GM23338 (cell line): Measurements from ENCODE around the gene PPFIA4. TPM values are rescaled to one million over a fixed set of nuclear protein-coding genes. Genes with fewer than 3 reads are reported as not detected.

Experiments used
- ATAC-seq: fragments of 200-7000 bp; cut with Tn5 transposase; 3 replicates; pipeline ENCODE4 v1.9.1; 2020
- DNase-seq: peaks from one replicate; pipeline ENCODE4 v3.0.0-alpha.2; 2015; ENCODE audit warnings: low spot score
- H2AFZ ChIP-seq: fragments of 200-600 bp; sonication (generic); 2 replicates; pipeline ENCODE4 v1.8.0; 2016; ENCODE audit warnings: antibody characterized with exemption, mild to moderate bottlenecking, moderate library complexity
- H3F3A ChIP-seq: fragments of 200-600 bp; sonication (generic); replicated peaks from 2 replicates; pipeline ENCODE4 v1.8.0; 2017; ENCODE audit warnings: antibody characterized with exemption, mixed run types, low read depth
- H3K27ac ChIP-seq: fragments of 200-600 bp; sonication (generic); 2 replicates; pipeline ENCODE4 v1.6.1; 2016; ENCODE audit warnings: low read depth
- H3K27me3 ChIP-seq: fragments of 200-600 bp; sonication (generic); 2 replicates; pipeline ENCODE4 v1.8.0; 2016; ENCODE audit warnings: mild to moderate bottlenecking, mixed run types, moderate library complexity; ENCODE audit not compliant: insufficient read depth
- H3K36me3 ChIP-seq: fragments of 200-600 bp; sonication (generic); 2 replicates; pipeline ENCODE4 v1.8.0; 2016; ENCODE audit warnings: mild to moderate bottlenecking; ENCODE audit not compliant: insufficient read depth
- H3K4me1 ChIP-seq: fragments of 200-600 bp; sonication (generic); 2 replicates; pipeline ENCODE4 v1.8.0; 2016; ENCODE audit warnings: mild to moderate bottlenecking, moderate library complexity; ENCODE audit not compliant: insufficient read depth
- H3K4me2 ChIP-seq: fragments of 200-600 bp; sonication (generic); 2 replicates; pipeline ENCODE4 v1.7.1; 2017; ENCODE audit warnings: mixed run types
- H3K4me3 ChIP-seq: fragments of 200-600 bp; sonication (generic); 2 replicates; pipeline ENCODE4 v1.6.1; 2016; ENCODE audit warnings: mixed run types
- H3K79me2 ChIP-seq: fragments of 200-600 bp; sonication (generic); replicated peaks from 2 replicates; pipeline ENCODE4 v1.8.0; 2017; ENCODE audit warnings: mild to moderate bottlenecking; ENCODE audit not compliant: insufficient read depth
- H3K9me2 ChIP-seq: fragments of 200-600 bp; sonication (generic); 2 replicates; pipeline ENCODE4 v1.8.0; 2017; ENCODE audit not compliant: insufficient read depth
- H4K20me1 ChIP-seq: fragments of 200-600 bp; sonication (generic); replicated peaks from 2 replicates; pipeline ENCODE4 v1.8.0; 2017; ENCODE audit warnings: mild to moderate bottlenecking; ENCODE audit not compliant: insufficient read depth
- H3K27ac Mint-ChIP-seq: 2 replicates; pipeline ENCODE4 v1.8.0; 2020; ENCODE audit warnings: inconsistent platforms, mild to moderate bottlenecking, moderate library complexity, mixed read lengths
- H3K27me3 Mint-ChIP-seq: 3 replicates; pipeline ENCODE4 v1.8.0; 2022; ENCODE audit warnings: low read depth, mild to moderate bottlenecking, moderate library complexity, mixed read lengths, inconsistent platforms; ENCODE audit not compliant: insufficient read depth, poor library complexity
- H3K36me3 Mint-ChIP-seq: 3 replicates; pipeline ENCODE4 v1.8.0; 2021; ENCODE audit warnings: low read depth, mild to moderate bottlenecking, inconsistent platforms, moderate library complexity, mixed read lengths
- H3K4me1 Mint-ChIP-seq: 3 replicates; pipeline ENCODE4 v1.8.0; 2020; ENCODE audit warnings: mild to moderate bottlenecking, inconsistent platforms, mixed read lengths
- H3K4me3 Mint-ChIP-seq: 3 replicates; pipeline ENCODE4 v1.8.0; 2021; ENCODE audit warnings: moderate library complexity, mild to moderate bottlenecking, inconsistent platforms, mixed read lengths
- H3K9me3 Mint-ChIP-seq: 3 replicates; pipeline ENCODE4 v1.8.0; 2020; ENCODE audit warnings: moderate library complexity, mild to moderate bottlenecking, inconsistent platforms, mixed read lengths
- EZH2 ChIP-seq: fragments of 200-600 bp; sonication (generic); IDR thresholded peaks from one replicate; pipeline ENCODE4 v1.8.0; 2017; ENCODE audit warnings: antibody characterized with exemption, mild to moderate bottlenecking, low read depth; ENCODE audit not compliant: unreplicated experiment
- JUNB ChIP-seq: IDR thresholded peaks from one replicate; pipeline ENCODE4 v1.6.1; 2016; ENCODE audit warnings: antibody characterized with exemption; ENCODE audit not compliant: unreplicated experiment
- NANOG ChIP-seq: IDR thresholded peaks from 2 replicates; pipeline ENCODE4 v1.6.1; 2016; ENCODE audit warnings: antibody characterized with exemption, borderline replicate concordance
- STAT1 ChIP-seq: IDR thresholded peaks from one replicate; pipeline ENCODE4 v1.6.1; 2016; ENCODE audit warnings: antibody characterized with exemption; ENCODE audit not compliant: unreplicated experiment
- ZNF331 ChIP-seq: fragments of 250-450 bp; sonication (Bioruptor Pico); IDR thresholded peaks from 2 replicates; pipeline ENCODE4 v1.5.0; 2020; ENCODE audit warnings: low read depth, mild to moderate bottlenecking, moderate library complexity
- polyA plus RNA-seq: library from polyadenylated mRNA; unstranded; fragments of >200 nt; fragmentation: Nextera tagmentation; extraction: Ambion mirVana; gene quantifications from 2 replicates; pipeline ENCODE4 v1.2.1, GENCODE V29; 2016
- total RNA-seq: library from RNA; depleted of rRNA; stranded (reverse); fragments of >200 nt; shearing (Covaris generic); gene quantifications from 2 replicates; pipeline ENCODE4 v1.2.3, GENCODE V29; 2014
- TF ChIP-seq, protein P1 (sequence below): fragments of 250-450 bp; sonication (Bioruptor Pico); IDR thresholded peaks from 2 replicates; pipeline ENCODE4 v1.5.0; 2020; ENCODE audit warnings: mild to moderate bottlenecking, moderate library complexity
- TF ChIP-seq, protein P2 (sequence below): IDR thresholded peaks from one replicate; pipeline ENCODE4 v1.6.1; 2018; ENCODE audit warnings: antibody characterized with exemption; ENCODE audit not compliant: unreplicated experiment
- TF ChIP-seq, protein P3 (sequence below): IDR thresholded peaks from 2 replicates; pipeline ENCODE4 v1.6.1; 2016; ENCODE audit warnings: antibody characterized with exemption
- TF ChIP-seq, protein P4 (sequence below), 2 experiments: fragments of 200-600 bp in 1 of 2; sonication (generic) in 1 of 2; conservative IDR thresholded peaks; 2 replicates each; pipeline versions ENCODE4 v1.5.1 to v1.6.1; 2016 to 2017; ENCODE audit warnings: antibody characterized with exemption in 2 of 2, low read depth in 2 of 2, mild to moderate bottlenecking in 2 of 2, moderate library complexity in 1 of 2

PPFIA4 gene
- total and polyA plus RNA-seq, 2 experiments from 2014 or later: 1.3 to 7.6 TPM

DNA sequence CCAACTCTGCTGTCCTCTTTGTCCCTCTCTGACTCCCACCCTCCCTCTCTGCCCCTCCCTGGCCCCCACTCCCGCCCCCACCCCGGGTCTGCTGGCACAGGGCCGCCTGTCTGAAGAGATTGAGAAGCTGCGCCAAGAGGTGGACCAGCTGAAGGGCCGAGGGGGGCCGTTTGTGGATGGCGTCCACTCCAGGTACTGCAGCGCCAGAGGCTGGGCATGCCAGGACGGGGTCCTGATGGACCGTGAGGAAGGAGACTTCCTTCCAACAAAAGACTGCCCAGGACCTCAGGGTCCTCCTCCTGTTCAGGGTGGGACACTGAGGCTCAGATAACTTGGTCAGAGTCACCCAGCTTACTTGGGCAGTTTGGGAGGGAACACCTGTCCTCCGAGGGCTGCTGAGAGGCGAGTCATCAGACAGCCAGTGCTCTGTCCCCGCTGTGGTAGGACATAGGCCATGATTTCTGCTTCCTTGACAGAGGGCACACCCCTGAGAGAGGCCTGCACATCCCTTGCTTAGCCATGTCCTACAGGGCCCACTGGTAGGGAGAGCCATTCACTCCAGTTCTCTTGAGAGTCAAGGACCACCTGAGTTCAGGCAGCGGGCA is 23.4 kb downstream of the PPFIA4 start:
- Mint-ChIP-seq H3K27me3 (peaks cover 11% of the 10 kb centered on the region), H3K9me3 (no peaks in the 10 kb centered on the region; the same call in 2 of the 3 replicates), H3K36me3 (no peaks in the 10 kb centered on the region; the same call in 2 of the 3 replicates), H3K4me1 (peaks cover 48% of the 10 kb centered on the region), H3K4me3 (no peak overlapping the region), H3K27ac (no peak overlapping the region)
- H3K36me3 ChIP-seq: no peaks in the 10 kb centered on the region
- H3K27me3 ChIP-seq: no peaks in the 10 kb centered on the region
- H3K27ac ChIP-seq: no peak overlapping the region
- no peak overlapping the region for H3K4me3 ChIP-seq
- peaks cover 9% of the 10 kb centered on the region; the same call in 1 of the 2 replicates for H3F3A ChIP-seq
- H3K4me1 ChIP-seq: peaks cover 36% of the 10 kb centered on the region
- H2AFZ ChIP-seq: no peak overlapping the region
- ATAC-seq: no peak
- TF ChIP-seq STAT1 (no peak), JUNB (no peak), NANOG (no peak)
- TF ChIP-seq, protein P1, sequence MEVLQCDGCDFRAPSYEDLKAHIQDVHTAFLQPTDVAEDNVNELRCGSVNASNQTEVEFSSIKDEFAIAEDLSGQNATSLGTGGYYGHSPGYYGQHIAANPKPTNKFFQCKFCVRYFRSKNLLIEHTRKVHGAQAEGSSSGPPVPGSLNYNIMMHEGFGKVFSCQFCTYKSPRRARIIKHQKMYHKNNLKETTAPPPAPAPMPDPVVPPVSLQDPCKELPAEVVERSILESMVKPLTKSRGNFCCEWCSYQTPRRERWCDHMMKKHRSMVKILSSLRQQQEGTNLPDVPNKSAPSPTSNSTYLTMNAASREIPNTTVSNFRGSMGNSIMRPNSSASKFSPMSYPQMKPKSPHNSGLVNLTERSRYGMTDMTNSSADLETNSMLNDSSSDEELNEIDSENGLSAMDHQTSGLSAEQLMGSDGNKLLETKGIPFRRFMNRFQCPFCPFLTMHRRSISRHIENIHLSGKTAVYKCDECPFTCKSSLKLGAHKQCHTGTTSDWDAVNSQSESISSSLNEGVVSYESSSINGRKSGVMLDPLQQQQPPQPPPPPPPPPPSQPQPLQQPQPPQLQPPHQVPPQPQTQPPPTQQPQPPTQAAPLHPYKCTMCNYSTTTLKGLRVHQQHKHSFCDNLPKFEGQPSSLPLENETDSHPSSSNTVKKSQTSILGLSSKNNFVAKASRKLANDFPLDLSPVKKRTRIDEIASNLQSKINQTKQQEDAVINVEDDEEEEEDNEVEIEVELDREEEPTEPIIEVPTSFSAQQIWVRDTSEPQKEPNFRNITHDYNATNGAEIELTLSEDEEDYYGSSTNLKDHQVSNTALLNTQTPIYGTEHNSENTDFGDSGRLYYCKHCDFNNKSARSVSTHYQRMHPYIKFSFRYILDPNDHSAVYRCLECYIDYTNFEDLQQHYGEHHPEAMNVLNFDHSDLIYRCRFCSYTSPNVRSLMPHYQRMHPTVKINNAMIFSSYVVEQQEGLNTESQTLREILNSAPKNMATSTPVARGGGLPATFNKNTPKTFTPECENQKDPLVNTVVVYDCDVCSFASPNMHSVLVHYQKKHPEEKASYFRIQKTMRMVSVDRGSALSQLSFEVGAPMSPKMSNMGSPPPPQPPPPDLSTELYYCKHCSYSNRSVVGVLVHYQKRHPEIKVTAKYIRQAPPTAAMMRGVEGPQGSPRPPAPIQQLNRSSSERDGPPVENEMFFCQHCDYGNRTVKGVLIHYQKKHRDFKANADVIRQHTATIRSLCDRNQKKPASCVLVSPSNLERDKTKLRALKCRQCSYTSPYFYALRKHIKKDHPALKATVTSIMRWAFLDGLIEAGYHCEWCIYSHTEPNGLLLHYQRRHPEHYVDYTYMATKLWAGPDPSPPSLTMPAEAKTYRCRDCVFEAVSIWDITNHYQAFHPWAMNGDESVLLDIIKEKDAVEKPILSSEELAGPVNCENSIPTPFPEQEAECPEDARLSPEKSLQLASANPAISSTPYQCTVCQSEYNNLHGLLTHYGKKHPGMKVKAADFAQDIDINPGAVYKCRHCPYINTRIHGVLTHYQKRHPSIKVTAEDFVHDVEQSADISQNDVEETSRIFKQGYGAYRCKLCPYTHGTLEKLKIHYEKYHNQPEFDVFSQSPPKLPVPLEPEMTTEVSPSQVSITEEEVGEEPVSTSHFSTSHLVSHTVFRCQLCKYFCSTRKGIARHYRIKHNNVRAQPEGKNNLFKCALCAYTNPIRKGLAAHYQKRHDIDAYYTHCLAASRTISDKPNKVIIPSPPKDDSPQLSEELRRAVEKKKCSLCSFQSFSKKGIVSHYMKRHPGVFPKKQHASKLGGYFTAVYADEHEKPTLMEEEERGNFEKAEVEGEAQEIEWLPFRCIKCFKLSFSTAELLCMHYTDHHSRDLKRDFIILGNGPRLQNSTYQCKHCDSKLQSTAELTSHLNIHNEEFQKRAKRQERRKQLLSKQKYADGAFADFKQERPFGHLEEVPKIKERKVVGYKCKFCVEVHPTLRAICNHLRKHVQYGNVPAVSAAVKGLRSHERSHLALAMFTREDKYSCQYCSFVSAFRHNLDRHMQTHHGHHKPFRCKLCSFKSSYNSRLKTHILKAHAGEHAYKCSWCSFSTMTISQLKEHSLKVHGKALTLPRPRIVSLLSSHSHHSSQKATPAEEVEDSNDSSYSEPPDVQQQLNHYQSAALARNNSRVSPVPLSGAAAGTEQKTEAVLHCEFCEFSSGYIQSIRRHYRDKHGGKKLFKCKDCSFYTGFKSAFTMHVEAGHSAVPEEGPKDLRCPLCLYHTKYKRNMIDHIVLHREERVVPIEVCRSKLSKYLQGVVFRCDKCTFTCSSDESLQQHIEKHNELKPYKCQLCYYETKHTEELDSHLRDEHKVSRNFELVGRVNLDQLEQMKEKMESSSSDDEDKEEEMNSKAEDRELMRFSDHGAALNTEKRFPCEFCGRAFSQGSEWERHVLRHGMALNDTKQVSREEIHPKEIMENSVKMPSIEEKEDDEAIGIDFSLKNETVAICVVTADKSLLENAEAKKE: no peak
- H3K79me2 ChIP-seq: no peaks in the 10 kb centered on the region
- no peaks in the 10 kb centered on the region for H3K9me2 ChIP-seq
- H3K4me2 ChIP-seq: no peak overlapping the region
- DNase-seq: no peak
- H4K20me1 ChIP-seq: no peaks in the 10 kb centered on the region

DNA sequence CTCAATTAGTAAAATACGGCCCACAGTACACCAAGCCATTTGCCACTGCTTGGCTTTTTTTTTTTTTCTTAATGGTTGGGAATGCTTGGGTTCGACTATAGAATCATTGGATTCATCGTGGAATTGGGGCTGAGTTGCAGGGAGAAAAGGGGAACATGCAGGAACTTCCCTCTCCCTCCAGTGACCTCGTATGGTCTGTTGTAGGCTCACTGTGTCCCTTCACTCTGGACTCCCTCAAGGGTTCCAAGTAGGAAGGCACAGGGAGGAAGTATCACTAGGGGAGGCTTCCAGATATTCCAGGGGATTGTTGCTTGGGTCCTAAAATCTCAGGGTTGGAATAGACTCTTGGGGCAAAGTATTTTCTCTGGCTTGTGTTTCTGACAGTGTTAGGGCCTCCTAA is 24.5 kb downstream of the PPFIA4 start:
- Histone ChIP-seq H3K36me3 (no peaks in the 10 kb centered on the region), H3K79me2 (no peaks in the 10 kb centered on the region), H3K9me2 (no peaks in the 10 kb centered on the region), H3K4me1 (peaks cover 47% of the 10 kb centered on the region), H4K20me1 (no peaks in the 10 kb centered on the region), H3K27ac (no peak overlapping the region), H3K27me3 (no peaks in the 10 kb centered on the region), H3K4me2 (no peak overlapping the region), H2AFZ (no peak overlapping the region), H3F3A (peaks cover 14% of the 10 kb centered on the region; the same call in 1 of the 2 replicates), H3K4me3 (no peak overlapping the region)
- no peak for DNase-seq
- peaks cover 56% of the 10 kb centered on the region for H3K4me1 Mint-ChIP-seq
- H3K9me3 Mint-ChIP-seq: no peaks in the 10 kb centered on the region
- no peak overlapping the region for H3K4me3 Mint-ChIP-seq
- H3K27me3 Mint-ChIP-seq: peaks cover 11% of the 10 kb centered on the region
- H3K27ac Mint-ChIP-seq: no peak overlapping the region
- ATAC-seq: no peak
- no peaks in the 10 kb centered on the region; the same call in 2 of the 3 replicates for H3K36me3 Mint-ChIP-seq
- no peak for TF ChIP-seq JUNB
- TF ChIP-seq ZNF331 (CRISPR knock-in tag): no peak
- TF ChIP-seq, protein P2, sequence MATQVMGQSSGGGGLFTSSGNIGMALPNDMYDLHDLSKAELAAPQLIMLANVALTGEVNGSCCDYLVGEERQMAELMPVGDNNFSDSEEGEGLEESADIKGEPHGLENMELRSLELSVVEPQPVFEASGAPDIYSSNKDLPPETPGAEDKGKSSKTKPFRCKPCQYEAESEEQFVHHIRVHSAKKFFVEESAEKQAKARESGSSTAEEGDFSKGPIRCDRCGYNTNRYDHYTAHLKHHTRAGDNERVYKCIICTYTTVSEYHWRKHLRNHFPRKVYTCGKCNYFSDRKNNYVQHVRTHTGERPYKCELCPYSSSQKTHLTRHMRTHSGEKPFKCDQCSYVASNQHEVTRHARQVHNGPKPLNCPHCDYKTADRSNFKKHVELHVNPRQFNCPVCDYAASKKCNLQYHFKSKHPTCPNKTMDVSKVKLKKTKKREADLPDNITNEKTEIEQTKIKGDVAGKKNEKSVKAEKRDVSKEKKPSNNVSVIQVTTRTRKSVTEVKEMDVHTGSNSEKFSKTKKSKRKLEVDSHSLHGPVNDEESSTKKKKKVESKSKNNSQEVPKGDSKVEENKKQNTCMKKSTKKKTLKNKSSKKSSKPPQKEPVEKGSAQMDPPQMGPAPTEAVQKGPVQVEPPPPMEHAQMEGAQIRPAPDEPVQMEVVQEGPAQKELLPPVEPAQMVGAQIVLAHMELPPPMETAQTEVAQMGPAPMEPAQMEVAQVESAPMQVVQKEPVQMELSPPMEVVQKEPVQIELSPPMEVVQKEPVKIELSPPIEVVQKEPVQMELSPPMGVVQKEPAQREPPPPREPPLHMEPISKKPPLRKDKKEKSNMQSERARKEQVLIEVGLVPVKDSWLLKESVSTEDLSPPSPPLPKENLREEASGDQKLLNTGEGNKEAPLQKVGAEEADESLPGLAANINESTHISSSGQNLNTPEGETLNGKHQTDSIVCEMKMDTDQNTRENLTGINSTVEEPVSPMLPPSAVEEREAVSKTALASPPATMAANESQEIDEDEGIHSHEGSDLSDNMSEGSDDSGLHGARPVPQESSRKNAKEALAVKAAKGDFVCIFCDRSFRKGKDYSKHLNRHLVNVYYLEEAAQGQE: no peak
- TF ChIP-seq, protein P3, sequence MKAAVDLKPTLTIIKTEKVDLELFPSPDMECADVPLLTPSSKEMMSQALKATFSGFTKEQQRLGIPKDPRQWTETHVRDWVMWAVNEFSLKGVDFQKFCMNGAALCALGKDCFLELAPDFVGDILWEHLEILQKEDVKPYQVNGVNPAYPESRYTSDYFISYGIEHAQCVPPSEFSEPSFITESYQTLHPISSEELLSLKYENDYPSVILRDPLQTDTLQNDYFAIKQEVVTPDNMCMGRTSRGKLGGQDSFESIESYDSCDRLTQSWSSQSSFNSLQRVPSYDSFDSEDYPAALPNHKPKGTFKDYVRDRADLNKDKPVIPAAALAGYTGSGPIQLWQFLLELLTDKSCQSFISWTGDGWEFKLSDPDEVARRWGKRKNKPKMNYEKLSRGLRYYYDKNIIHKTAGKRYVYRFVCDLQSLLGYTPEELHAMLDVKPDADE: no peak
- TF ChIP-seq, protein P4, sequence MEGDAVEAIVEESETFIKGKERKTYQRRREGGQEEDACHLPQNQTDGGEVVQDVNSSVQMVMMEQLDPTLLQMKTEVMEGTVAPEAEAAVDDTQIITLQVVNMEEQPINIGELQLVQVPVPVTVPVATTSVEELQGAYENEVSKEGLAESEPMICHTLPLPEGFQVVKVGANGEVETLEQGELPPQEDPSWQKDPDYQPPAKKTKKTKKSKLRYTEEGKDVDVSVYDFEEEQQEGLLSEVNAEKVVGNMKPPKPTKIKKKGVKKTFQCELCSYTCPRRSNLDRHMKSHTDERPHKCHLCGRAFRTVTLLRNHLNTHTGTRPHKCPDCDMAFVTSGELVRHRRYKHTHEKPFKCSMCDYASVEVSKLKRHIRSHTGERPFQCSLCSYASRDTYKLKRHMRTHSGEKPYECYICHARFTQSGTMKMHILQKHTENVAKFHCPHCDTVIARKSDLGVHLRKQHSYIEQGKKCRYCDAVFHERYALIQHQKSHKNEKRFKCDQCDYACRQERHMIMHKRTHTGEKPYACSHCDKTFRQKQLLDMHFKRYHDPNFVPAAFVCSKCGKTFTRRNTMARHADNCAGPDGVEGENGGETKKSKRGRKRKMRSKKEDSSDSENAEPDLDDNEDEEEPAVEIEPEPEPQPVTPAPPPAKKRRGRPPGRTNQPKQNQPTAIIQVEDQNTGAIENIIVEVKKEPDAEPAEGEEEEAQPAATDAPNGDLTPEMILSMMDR (conservative IDR thresholded peaks at IDR 0.05; ENCODE audit: low read depth in 2 of 2): no peak
- no peak for TF ChIP-seq EZH2
